HepG2 (cell line): ENCODE results near the gene PAPSS1. TPM values are rescaled to one million over a fixed set of nuclear protein-coding genes. Genes with fewer than 3 reads are reported as not detected.

ENCODE experiments used
- ATAC-seq: fragments of 200-7000 bp; cut with Tn5 transposase; 3 replicates; pipeline ENCODE4 v1.9.1; 2020; ENCODE audit warnings: mild to moderate bottlenecking, moderate library complexity
- BruUV-seq: library from RNA; stranded (reverse); fragments of 400-500 nt; replicated peaks from 2 replicates; lab custom pipeline; 2021; lab: Mats Ljungman, UMichigan
- CTCF ChIA-PET: fragments of 300-600 bp; formaldehyde crosslinking; extraction: SDS; loops from one replicate; lab custom pipeline; 2021; ENCODE audit warnings: low total read pairs, inconsistent platforms, low intra/inter-chr PET ratio; lab: Yijun Ruan, JAX
- POLR2A ChIA-PET: fragments of 350-600 bp; sonication (Branson Sonifier 250); formaldehyde crosslinking; loops from one replicate; lab custom pipeline; 2020; ENCODE audit warnings: antibody characterized with exemption, inconsistent platforms; lab: Yijun Ruan, JAX
- DNase-seq: peaks from one replicate; pipeline ENCODE4 v3.0.0-alpha.2; 2015; ENCODE audit warnings: low spot score
- FAIRE-seq: peaks from 3 replicates; lab custom pipeline; 2011; peaks lifted over from hg19 to GRCh38; lab: Jason Lieb, UNC
- H2AFZ ChIP-seq: one replicate; pipeline ENCODE4 v1.6.1; 2011; ENCODE audit warnings: low read length, inconsistent platforms
- H3K27ac ChIP-seq: fragments of 300-600 bp; 3 replicates; pipeline ENCODE4 v1.8.0; 2011; ENCODE audit warnings: mixed run types, mild to moderate bottlenecking, mixed read lengths, low read length, inconsistent platforms; ENCODE audit not compliant: insufficient read depth; ENCODE audit errors: extremely low read length
- H3K27me3 ChIP-seq, 2 experiments: fragments of 200-600 bp in 1 of 2; 2 replicates in 1 of 2; 3 replicates in 1 of 2; pipeline versions ENCODE4 v1.6.0 to v1.8.0; 2011; ENCODE audit warnings: low read length in 2 of 2, mild to moderate bottlenecking in 2 of 2, moderate library complexity in 2 of 2, inconsistent platforms in 1 of 2; ENCODE audit not compliant: insufficient read depth in 2 of 2, control insufficient read depth in 1 of 2
- H3K36me3 ChIP-seq, 2 experiments: fragments of 200-600 bp in 1 of 2; replicated peaks in 1 of 2; 2 replicates in 1 of 2; 3 replicates in 1 of 2; pipeline versions ENCODE4 v1.5.1 to v1.8.0; 2011; ENCODE audit warnings: low read length in 2 of 2, inconsistent platforms in 1 of 2; ENCODE audit not compliant: insufficient read depth in 2 of 2, control insufficient read depth in 1 of 2
- H3K4me1 ChIP-seq: 2 replicates; pipeline ENCODE4 v1.5.1; 2012; ENCODE audit warnings: low read length, inconsistent platforms; ENCODE audit not compliant: insufficient read depth
- H3K4me2 ChIP-seq: 2 replicates; pipeline ENCODE4 v1.6.0; 2011; ENCODE audit warnings: low read depth, low read length, inconsistent platforms
- H3K4me3 ChIP-seq, 3 experiments: fragments of 200-600 bp in 1 of 3; sonication (generic), shearing (Covaris generic) in 1 of 3; replicated peaks in 1 of 3; 2 replicates each; pipeline ENCODE4 v1.5.1; 2011 to 2016; ENCODE audit warnings: low read length in 3 of 3, inconsistent platforms in 2 of 3, low read depth in 2 of 3, mild to moderate bottlenecking in 2 of 3, control low read depth in 1 of 3, mixed read lengths in 1 of 3; ENCODE audit not compliant: insufficient read depth in 1 of 3
- H3K79me2 ChIP-seq: one replicate; pipeline ENCODE4 v1.6.1; 2011; ENCODE audit warnings: low read length, inconsistent platforms; ENCODE audit not compliant: insufficient read depth
- H3K9ac ChIP-seq: 2 replicates; pipeline ENCODE4 v1.6.0; 2011; ENCODE audit warnings: mild to moderate bottlenecking, low read depth, low read length, inconsistent platforms; ENCODE audit not compliant: insufficient read depth
- H3K9me3 ChIP-seq: 2 replicates; pipeline ENCODE4 v1.5.1; 2012; ENCODE audit warnings: mild to moderate bottlenecking, low read length
- H4K20me1 ChIP-seq: 2 replicates; pipeline ENCODE4 v1.6.0; 2011; ENCODE audit warnings: inconsistent platforms, mild to moderate bottlenecking, low read length, moderate library complexity; ENCODE audit not compliant: insufficient read depth
- HNRNPUL1 ChIP-seq: fragments of 200-400 bp; formaldehyde crosslinking; IDR thresholded peaks from 2 replicates; pipeline ENCODE4 v1.6.1; 2017; ENCODE audit warnings: low read depth, mild to moderate bottlenecking, low read length, moderate library complexity
- KDM3A ChIP-seq: IDR thresholded peaks from 2 replicates; pipeline ENCODE4 v1.6.1; 2018; ENCODE audit warnings: low read depth, missing compliant biosample characterization
- MAFF ChIP-seq: IDR thresholded peaks from 2 replicates; pipeline ENCODE4 v1.6.1; 2011; ENCODE audit warnings: low read depth, low read length, improper control_type of control experiment
- MAFK ChIP-seq, 2 experiments: IDR thresholded peaks in 1 of 2; conservative IDR thresholded peaks in 1 of 2; 2 replicates each; pipeline ENCODE4 v1.6.1; 2011; ENCODE audit warnings: improper control_type of control experiment in 2 of 2, low read length in 2 of 2
- RARA ChIP-seq: IDR thresholded peaks from 2 replicates; pipeline ENCODE4 v1.6.1; 2016; ENCODE audit warnings: missing genetic modification reagents, missing compliant biosample characterization
- ZNF674 ChIP-seq: sonication (generic); formaldehyde crosslinking; IDR thresholded peaks from 2 replicates; pipeline ENCODE4 v1.5.0; 2020; ENCODE audit warnings: low read depth, mild to moderate bottlenecking, missing genetic modification reagents
- ZZZ3 ChIP-seq: sonication (generic); formaldehyde crosslinking; IDR thresholded peaks from 2 replicates; pipeline ENCODE4 v1.4.0; 2020; ENCODE audit warnings: missing genetic modification reagents, mild to moderate bottlenecking, borderline replicate concordance
- WGBS: methylation state at CpG from one replicate; pipeline ENCODE4 v1.1.6; 2017; ENCODE audit warnings: low lambda C conversion rate; 5-methylcytosine and 5-hydroxymethylcytosine counted together
- in situ Hi-C: cut with HindIII; loops from 2 replicates; pipeline ENCODE4 v1.10.0; 2017; ENCODE audit warnings: low pct_unique_long_range_greater_than_20kb; ENCODE audit not compliant: extremely low pct_ligation_motif_present
- intact Hi-C: fragments of 100-400 bp; cut with micrococcal nuclease; formaldehyde crosslinking; loops from one replicate; pipeline ENCODE4 v1.10.0; 2022; ENCODE audit not compliant: unreplicated experiment
- polyA plus RNA-seq, 8 experiments: library from polyadenylated mRNA; depleted of rRNA in 3 of 8; stranded (reverse) in 7 of 8; unstranded in 1 of 8; fragments of >200 nt; fragmentation: Illumina TruSeq in 4 of 8; extraction: Trizol in 4 of 8; gene quantifications; 2 replicates each; pipeline versions ENCODE4 v1.2.1 to v1.2.3, GENCODE V29; 2011 to 2016; ENCODE audit warnings: low read depth in 4 of 8, missing spikeins in 1 of 8, mixed read lengths in 1 of 8; ENCODE audit not compliant: insufficient read depth in 1 of 8
- total RNA-seq, 5 experiments: library from RNA; depleted of rRNA; stranded (reverse); fragments of >200 nt; fragmentation: Illumina TruSeq; extraction: Trizol; gene quantifications; 2 replicates each; pipeline ENCODE4 v1.2.3, GENCODE V29; 2016; ENCODE audit warnings: low read depth in 1 of 5

Gene PAPSS1
- total and polyA plus RNA-seq, 2 of the 13 experiments (the other 11 are each of a cell fraction or from before 2014, with no cell fraction given): 105 to 126 TPM

DNA sequence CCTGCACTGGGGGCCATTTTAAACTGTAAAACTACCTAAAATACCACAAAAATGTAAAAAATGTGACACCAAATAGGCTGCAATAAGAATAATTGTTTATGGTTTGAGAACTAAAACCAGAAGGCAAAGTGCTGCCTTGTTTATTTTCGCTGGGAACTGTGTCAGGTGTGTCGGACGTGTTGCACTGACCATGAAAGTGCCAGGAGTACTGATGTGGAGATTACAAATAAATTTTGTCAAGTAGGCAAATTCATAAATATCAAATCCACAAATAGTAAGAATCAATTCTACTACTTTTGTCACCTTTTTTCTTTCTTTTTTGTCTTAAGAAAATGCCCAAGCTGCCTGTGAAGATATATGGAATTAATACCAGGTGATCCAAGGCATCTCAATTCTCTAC, 37.7 kb downstream of the PAPSS1 start:
- in situ Hi-C loops: no loop called here
- no peak for DNase-seq

DNA sequence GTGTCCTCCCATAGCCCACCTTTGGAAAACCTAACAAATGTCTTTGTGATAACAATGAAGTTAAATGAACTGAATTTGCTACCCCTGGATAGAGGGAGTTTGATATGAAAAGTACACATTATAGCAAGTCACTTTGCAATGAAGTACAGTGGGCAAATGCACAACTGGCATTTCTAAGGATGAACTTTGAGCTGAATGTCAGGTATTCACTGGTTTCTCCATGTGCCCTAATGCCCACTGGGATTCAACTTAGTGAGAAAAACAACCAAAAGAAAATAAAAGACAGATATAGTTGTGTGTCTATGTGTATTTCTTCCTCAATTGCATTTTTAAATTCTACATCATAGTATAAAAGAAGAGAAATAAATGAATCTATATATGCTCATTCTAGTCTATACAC, 51.0 kb downstream of the PAPSS1 start:
- no peaks in the 10 kb centered on the region for H3K79me2 ChIP-seq
- no peaks in the 10 kb centered on the region for H3K9me3 ChIP-seq
- H3K27me3 ChIP-seq: no peaks in the 10 kb centered on the region
- intact Hi-C loops: loop anchor here (5.0 kb wide), 1 partner anchor 68 kb away; no protein-coding TSS in a partner anchor
- no peak overlapping the region for H2AFZ ChIP-seq
- no peaks in the 10 kb centered on the region for H3K4me1 ChIP-seq
- no peak overlapping the region for H3K27ac ChIP-seq
- no peak overlapping the region for H3K9ac ChIP-seq
- CTCF ChIA-PET: no interaction called here
- TF ChIP-seq KDM3A (CRISPR knock-in tag): no peak
- TF ChIP-seq ZZZ3 (CRISPR knock-in tag): no peak
- no peak for TF ChIP-seq RARA (CRISPR knock-in tag)
- no peak for TF ChIP-seq ZNF674
- TF ChIP-seq, all 625 proteins: peak for 0
- peak; percentile 3 for DNase-seq
- peaks cover 0 to 12% of the 10 kb centered on the region in 2 experiments; a peak in 3 of 5 replicates for H3K36me3 ChIP-seq
- no peak for FAIRE-seq
- H3K4me2 ChIP-seq: no peak overlapping the region
- H3K4me3 ChIP-seq: no peak overlapping the region
- no peaks in the 10 kb centered on the region for H4K20me1 ChIP-seq
- ATAC-seq: no peak
- in situ Hi-C loops: no loop called here
- POLR2A ChIA-PET: no interaction called here
- BruUV-seq: no TSS peak

More for the DNA sequence above, 37.7 kb downstream of the PAPSS1 start:
- intact Hi-C loops: no loop called here
- 94% methylated on average over 3 of the region's 3 CpGs for WGBS
- no peak for FAIRE-seq
- BruUV-seq: no TSS peak
- no peak overlapping the region for H3K4me3 ChIP-seq
- no peaks in the 10 kb centered on the region for H3K9me3 ChIP-seq
- 0 out of 2 replicates have a peak, but pooled peaks cover 2% of the 10 kb centered on the region for H4K20me1 ChIP-seq
- no peaks in the 10 kb centered on the region for H3K27me3 ChIP-seq
- TF ChIP-seq MAFF (peak; percentile 78), HNRNPUL1 (no peak), MAFK (conservative IDR thresholded peaks at IDR 0.05 in 1 of 2, IDR thresholded peaks at IDR 0.05 in 1 of 2; ENCODE audit: low read length in 2 of 2) (peak; percentile 74 to 84)
- H3K4me1 ChIP-seq: peaks cover 29% of the 10 kb centered on the region
- no peak overlapping the region for H2AFZ ChIP-seq
- no peak overlapping the region for H3K27ac ChIP-seq
- ATAC-seq: no peak
- H3K36me3 ChIP-seq: peaks cover 10 to 44% of the 10 kb centered on the region in 2 experiments; a peak in 3 of 5 replicates
- POLR2A ChIA-PET: no interaction called here
- CTCF ChIA-PET: no interaction called here
- H3K79me2 ChIP-seq: no peaks in the 10 kb centered on the region
- no peak overlapping the region for H3K9ac ChIP-seq
- H3K4me2 ChIP-seq: no peak overlapping the region
